Choroid plexus epithelial cell (primary cell): ENCODE measurements around the gene TASL.

Experiments used
- DNase-seq: peaks from one replicate; pipeline ENCODE4 v3.0.0-alpha.2; 2010; ENCODE audit warnings: low read depth
- H3K4me3 ChIP-seq: 2 replicates; pipeline ENCODE4 v1.5.1; 2011; ENCODE audit warnings: low read depth, mild to moderate bottlenecking, control low read depth, low read length, moderate library complexity
- TF ChIP-seq, protein P1 (sequence below): conservative IDR thresholded peaks from 2 replicates; pipeline ENCODE4 v1.5.1; 2011; ENCODE audit warnings: low read depth, mild to moderate bottlenecking, control low read depth, inconsistent platforms, low read length, moderate library complexity

Gene TASL

DNA sequence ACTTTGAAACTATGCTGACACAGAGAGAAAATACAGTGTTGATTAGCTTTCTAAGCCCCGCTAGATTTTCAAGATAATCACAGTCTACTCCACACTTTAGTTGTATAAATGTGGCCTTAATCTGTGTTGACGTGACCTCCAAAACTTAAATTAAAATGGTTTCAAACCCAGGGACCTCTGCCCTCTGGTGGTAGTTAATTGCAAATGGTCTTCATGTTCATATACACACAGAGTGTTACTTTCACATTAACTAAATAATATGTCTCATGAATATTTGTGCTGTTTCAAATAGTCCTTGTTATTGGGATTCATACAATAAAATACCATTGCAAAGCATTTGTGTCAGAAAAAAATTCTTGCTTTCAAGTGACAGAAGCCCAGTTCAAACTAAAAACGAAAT lies 64.3 kb downstream of the TASL start:
- TF ChIP-seq, protein P1, sequence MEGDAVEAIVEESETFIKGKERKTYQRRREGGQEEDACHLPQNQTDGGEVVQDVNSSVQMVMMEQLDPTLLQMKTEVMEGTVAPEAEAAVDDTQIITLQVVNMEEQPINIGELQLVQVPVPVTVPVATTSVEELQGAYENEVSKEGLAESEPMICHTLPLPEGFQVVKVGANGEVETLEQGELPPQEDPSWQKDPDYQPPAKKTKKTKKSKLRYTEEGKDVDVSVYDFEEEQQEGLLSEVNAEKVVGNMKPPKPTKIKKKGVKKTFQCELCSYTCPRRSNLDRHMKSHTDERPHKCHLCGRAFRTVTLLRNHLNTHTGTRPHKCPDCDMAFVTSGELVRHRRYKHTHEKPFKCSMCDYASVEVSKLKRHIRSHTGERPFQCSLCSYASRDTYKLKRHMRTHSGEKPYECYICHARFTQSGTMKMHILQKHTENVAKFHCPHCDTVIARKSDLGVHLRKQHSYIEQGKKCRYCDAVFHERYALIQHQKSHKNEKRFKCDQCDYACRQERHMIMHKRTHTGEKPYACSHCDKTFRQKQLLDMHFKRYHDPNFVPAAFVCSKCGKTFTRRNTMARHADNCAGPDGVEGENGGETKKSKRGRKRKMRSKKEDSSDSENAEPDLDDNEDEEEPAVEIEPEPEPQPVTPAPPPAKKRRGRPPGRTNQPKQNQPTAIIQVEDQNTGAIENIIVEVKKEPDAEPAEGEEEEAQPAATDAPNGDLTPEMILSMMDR, result peak; percentile 49
- DNase-seq, result peak; percentile 28
- H3K4me3 ChIP-seq, result no peak overlapping the region
